ENCODE results near the gene GTPBP3. TPM values are rescaled to one million over a fixed set of nuclear protein-coding genes. Genes with fewer than 3 reads are reported as not detected.

GTPBP3 gene
- total RNA-seq, 1 experiment from 2014 or later = 10.2 TPM

DNA sequence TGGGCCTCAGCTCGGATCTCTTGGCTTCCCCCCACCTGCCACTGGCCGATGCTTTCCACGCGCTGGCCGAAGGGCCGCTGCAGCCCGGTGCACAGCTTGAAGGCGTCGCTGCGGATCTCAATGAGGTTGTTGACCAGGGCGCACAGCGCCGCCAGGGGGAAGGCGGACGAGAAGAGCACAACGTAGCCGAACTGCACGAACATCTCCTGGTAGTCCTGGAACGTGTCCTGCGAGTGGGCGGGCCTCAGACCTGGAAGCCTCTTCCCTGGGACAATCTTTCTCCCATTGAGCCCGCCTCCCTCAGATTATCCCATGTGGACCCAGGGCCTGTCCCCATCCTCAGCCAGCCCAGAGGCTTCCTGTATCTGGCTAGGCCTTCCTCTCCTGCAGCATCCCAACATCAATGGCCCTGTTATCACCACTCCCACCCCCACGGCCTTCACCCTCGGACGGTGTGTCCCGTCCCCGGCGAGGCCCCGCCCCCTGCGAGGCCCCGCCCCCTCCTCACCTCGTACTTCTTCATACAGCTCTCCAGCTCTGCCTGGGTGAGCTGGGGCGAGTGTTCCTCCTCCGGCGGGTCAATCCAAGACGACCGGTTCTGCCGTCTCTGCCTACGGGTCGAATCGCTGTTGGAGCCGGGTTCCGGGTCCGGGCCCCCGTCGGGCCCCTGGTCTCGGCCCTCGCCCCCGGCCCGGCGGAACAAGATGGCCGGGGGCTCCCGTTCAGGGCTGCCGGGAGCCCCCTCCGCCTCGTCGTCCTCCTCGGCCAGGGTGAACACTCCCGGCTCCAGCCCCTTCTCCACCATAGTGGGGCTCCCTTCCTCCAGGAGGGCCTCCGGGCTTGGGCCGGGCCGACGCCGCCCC is 9.5 kb upstream of the GTPBP3 start:
- no peak for DNase-seq (ENCODE audit: low spot score)

DNA sequence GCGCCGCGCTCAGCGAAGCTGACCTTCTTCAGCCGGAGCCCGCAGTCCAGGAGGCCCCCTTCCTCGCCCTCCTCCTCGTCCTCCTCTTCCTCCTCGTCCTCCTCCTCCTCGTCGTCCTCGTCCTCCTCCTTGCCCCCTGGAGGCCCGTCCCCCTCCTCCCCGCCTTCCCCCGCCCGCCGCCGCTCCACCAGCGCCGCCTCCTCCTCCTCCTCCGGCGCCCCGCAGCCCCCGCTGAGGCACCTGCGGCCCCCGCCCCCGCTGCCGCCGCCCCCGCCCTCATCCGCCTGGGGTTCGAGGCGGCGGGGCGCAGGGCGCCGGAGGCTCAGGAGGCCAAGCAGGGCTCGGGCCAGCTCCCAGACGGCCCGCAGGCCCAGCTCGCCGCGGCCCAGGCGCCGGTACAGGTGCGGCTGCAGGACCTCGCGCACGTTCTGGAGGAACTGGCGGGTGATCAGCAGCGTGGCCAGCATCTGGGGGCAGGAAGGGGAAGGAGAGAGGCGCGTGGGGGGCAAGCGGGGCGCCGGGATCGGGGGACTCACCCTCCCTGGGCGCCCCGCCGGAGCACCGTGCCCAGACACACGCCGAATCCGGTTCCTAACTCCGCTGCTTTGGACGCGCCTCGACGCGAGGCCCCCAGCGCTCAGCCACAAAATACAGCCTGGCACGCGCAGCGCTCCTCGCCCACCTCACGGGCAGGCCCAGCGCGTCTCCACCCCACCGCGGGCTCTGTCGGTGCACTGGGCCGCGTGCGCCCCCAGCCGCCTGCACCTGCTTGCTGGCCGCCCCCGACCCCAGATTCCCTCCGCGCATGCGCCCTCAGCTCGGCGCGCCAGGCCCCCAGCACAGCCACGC is 8.6 kb upstream of the GTPBP3 start:
- DNase-seq (ENCODE audit: low spot score) = no peak

DNA sequence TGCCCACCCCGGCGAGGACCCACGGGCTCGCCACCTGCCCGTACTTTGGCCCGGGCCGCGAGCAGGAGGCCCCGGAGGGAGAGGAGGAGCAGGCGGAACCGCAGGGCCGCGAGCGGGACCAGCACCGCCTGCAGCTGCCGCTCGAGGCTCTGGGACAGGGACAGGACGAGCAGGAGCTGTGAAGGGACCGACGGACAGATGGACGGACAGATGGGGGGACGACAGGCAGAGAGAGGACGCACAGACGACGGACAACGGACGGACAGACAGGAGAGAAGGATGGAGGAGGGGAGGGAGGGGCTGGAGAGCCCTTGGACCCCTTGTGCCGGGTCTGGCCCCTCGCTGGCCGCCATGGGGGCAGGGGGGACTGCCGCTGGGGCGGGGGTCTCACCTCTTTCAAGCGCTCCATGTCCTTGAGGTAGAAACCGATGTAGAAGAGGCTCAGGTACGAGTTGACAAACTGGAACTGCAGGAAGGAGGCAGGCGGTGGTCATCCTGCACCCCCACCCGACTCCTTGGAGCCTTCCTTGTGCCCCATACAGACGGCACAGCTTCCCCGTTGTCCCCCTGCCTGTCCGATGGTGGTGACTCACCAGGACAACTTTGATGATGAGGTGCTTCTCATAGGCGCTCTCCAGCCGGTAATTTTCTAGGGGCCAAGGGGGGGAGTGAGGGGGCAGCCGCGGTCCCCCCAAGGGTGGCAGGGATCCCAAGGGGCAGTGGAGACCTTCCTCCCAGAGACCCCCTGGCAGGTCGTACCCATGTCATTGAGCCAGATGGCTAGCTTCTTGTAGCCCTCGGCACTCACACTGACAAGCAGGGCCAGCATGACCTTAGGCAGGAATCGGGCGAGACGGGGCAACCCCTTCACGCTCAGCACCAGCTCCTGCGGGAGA is 7.7 kb upstream of the GTPBP3 start:
- DNase-seq (ENCODE audit: low spot score) = no peak

DNA sequence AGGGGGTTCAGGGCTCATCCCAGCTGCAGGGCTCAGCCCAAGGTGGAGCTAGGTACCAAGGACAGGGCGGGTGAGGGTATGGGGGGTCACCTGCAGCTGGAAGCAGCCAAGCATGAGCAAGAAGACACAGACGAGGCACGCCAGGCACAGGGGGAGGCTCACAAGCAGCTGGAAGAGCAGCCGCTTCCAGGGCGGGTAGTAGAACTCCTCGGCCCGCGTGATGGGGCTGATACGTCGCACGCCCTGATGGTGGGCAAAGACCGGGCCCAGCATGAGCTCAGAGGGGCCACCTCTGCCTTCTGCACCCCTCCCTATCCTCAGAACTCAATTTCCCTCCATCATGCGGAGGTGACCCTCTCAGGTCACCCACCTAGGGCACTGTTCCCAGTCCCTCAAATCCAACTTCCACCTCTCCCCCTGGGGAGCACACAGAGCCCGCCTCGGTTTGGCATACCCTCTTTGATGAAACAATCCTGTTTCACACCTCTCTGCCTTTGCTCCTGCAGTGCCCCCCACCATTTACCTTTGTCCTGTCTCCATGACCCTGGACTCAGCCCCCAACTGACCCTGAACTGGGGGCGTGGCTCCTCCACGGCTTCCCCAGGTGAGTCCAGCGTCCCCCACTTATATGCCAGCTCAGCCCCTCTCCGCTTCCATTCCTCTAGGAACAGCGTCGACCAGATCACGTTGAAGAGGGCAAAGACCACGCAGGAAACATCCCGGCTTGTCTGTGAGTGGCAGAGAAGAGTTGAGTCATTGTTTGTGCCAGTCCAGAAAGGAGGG is 6.9 kb upstream of the GTPBP3 start:
- no peak for DNase-seq (ENCODE audit: low spot score)

DNA sequence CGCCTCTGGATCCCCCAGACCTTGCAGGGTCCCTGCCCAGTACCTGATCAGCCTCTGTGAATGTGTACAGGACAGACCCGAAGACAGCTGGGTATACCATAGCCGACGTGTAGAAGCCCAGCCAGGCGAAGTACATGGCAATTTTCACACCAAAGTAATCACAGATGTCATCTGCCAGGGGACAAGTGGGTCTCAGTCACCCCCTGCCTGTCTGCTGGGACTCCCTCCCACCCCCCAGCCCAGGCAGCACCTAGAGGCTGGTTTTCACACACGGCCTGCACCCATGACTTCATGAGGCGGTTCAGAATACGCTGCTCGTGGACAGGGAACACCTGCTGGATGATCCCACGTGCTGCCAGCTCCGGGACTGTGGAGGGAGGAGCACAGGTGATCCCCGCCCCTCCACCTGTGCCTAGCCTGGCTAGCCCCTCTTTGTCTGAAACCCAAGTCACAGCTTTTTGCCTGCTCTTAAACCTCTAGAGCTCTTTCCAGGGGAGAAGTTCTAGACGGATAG is 6.3 kb upstream of the GTPBP3 start:
- no peak for DNase-seq (ENCODE audit: low spot score)

DNA sequence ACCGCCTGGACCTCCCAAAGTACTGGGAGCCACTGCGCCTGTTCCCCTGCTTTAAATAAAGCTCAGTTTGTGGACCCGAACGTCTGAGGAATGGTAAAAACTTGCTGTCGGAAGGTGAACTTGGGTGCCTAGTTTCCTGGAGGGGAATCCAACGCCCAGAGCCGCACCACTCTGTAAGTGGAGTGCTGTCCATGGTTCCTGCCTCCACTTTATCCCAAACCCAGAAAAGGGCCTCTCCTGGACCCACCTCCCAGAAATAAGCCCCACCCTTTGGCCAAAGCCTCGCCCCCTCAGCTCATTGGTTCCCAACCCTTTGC is 5.0 kb upstream of the GTPBP3 start:
- no peak for DNase-seq (ENCODE audit: low spot score)

DNA sequence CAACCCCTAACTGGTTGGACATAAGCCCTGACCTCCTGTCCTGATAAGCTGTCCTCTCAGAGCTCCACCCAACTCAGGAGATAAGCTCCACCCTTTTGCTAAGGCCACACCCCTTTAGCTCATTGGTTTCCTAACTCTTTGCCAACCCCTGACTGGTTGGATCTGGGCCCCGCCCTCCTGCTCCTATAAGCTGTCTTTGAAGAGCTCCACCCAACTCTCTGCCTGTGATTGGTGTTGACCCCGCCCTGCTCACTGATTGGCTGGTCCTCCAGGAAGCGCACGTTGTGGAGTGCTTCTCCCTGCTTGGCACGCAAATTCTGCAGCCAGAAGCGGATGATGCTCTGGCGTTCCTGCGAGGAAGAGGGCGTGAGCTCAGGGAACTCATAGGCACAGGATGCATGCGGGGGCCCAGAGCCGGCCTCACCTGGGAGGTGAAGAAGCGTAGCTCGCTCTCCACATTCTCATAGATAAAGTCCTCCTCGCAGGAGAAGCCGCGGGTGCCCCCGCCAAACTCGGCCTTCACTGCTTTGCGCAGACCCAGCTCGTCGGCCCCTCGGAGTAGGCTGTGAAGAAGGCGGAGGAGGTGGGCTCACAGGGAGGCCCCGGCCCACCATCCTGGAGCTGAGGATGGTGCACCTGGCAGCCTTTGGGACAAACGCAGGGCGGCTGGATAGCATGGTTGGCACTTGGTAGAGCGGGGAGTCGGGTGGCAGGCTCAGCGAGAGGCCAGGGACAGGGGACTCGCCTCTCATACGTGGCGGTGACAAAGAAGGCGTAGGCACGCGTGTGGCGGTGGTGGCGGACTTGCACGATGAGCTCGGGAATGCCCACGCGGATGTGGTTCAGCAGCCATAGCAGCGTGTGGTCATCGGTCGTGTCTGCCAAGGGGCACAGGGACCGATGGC is 4.4 kb upstream of the GTPBP3 start:
- DNase-seq (ENCODE audit: low spot score) = peak; percentile 65

DNA sequence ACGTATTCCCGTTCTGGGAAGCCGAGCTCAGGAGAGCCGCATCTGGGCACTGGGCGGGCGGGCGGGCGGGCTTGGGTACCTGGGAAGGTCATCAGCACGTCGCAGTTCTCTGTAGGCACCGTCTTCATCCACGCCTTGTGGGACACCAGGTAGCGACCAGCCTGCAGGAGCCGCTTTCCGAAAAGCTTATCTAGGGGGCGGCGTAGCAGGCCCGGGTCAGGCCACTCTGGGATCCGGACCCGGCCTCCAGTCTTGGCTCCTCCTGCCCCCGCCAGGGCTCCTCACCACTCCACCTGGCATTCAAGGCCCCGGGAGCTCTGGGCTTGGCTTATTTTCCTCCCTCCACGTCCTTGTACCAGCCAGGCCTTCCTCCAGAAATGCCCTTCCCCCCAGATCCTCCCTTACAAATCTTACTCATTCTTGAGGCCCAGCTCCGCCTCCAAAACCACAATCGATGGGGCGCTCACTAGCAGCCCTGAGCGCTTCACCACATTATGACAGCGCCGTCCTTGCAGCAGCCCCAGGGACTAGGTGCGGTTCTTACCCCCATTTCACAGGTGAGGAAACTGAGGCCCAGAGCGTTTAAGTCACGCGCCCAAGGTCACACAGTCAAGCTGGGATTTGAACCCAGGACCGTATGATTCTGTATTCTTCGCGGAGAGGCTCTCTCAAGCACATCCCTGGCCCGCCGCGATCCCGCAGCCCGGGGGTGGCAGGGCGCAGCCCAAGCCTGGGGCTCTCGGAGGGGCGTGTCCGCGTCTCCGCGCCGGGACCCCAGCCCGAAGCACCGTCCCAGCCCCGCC is 3.5 kb upstream of the GTPBP3 start:
- peak; percentile 88 for DNase-seq (ENCODE audit: low spot score)

DNA sequence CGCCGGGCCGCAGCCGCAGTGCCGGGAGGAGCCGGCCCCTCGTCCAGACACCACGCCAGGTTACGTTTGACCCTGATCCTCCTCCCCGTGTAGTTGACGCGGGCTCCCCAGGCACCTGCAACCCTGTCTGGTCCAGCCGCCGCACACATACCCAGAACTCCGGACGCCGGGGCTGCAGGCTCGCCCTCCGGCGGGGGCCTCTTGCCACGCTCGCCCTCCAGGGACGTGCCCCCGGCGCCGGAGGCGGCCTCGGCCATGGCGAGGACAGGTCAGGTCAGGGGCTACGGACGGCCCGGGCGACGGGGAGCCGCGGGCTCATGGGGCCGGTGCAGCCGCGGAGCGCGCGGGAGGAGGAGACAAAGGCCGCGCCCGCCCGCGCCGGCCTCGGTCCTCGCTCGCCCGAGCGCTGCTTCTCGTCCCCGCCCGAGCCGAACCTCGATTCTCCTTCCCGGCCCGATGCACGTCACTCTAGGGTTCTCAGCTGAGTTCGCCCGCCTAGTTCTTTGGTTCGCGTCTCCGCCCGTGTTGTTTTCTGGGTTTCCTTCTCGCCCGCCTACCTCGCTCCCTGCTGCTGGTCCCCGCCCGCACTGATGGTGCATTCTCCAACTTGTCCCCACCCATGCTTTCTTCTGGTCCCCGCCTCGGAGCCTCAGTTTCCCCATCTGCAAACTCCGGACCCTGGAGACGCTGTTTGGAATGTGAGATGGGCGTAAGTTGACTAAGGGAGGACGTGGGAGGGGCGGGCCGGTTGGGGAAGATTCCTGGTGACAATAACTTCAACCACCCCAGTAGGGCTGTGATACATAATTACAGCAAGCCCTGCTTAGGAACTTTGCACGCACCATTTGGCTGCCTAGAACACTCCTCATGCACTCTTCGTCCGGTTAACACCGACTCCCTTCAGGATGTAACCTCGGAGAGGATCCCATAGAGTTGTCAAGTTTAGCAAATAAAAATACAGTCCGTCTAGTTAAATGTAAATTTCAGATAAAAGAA is 2.6 kb upstream of the GTPBP3 start, which contains the start of gene ANO8:
TSS of gene ANO8 (minus strand) at position 442 of the 996 bp plus-strand sequence. CDS start at position 257, 185 bp downstream.
- peak; percentile 96 for DNase-seq (ENCODE audit: low spot score)

DNA sequence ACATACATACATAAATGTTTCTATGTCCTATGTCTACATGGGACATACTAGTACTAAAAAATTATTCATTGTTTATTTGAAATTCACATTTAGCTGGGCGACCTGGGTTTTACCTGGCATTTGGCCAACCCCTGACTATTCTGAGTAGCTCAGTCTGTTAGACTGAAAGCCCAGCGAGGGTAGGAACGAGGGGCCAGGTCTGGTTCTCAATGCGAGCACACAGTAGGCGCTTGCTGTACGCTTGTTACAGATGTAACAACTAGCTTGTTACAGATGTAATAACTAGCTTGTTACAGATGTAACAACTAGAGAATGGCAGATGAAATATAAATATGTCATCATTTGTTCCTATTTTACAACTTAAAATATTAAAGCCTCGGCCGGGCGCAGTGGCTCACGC is 1.8 kb upstream of the GTPBP3 start:
- no peak for DNase-seq (ENCODE audit: low spot score)

DNA sequence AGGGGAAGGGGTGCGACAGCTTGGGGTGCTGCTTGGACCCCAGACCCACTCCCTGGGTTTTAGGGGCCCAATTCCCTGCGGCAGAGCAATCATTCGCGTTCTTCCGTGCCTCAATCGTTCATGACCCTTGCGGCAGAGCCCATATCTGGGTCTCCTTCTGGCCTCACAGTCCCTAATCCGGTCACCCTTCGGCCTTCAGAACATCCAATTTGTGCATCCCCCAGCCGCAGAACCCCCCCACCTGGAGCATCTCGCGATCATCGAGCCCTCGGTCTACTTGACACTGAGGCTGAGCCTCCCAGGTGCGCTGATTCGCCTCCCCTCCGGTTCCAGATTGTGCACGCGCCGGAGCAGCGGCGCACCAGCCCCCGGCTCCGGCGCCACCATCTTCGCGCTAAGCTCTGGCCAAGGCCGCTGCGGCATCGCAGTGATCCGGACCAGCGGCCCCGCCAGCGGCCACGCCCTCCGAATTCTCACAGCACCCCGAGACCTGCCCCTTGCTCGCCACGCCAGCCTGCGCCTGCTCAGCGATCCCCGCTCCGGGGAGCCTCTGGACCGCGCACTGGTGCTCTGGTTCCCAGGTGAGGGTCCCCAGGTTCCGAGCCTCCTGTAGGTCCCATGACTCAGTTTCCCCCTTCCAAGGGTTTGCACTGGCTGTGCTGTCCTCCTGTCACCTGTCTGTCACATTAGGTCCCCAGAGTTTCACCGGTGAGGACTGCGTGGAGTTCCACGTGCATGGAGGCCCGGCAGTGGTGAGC is 501 bp downstream of the GTPBP3 start:
- no peak for DNase-seq (ENCODE audit: low spot score)

DNA sequence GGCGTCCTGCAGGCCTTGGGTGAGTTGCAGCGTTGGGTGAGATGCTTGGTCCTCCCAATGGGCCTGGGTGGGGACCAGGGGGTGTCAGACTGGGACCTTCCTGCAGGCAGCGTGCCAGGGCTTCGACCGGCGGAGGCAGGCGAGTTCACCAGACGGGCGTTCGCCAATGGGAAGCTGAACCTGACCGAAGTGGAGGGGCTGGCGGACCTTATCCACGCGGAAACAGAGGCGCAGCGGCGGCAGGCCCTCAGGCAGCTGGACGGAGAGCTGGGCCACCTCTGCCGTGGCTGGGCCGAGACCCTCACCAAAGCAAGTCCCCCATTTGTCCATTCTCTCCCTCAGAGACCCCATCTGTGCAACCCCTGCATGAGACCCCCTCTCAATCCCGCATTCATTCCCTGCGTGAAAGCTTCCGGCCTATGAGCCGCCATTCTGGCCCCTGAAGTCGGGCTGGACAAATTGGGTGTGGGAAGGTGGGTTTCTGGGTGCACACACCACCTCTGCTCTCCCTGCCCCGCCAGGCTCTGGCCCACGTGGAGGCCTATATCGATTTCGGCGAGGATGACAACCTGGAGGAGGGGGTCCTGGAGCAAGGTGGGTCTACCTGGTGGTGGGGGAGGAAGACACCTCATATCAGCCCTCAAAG is 1.2 kb downstream of the GTPBP3 start:
- no peak for DNase-seq (ENCODE audit: low spot score)

DNA sequence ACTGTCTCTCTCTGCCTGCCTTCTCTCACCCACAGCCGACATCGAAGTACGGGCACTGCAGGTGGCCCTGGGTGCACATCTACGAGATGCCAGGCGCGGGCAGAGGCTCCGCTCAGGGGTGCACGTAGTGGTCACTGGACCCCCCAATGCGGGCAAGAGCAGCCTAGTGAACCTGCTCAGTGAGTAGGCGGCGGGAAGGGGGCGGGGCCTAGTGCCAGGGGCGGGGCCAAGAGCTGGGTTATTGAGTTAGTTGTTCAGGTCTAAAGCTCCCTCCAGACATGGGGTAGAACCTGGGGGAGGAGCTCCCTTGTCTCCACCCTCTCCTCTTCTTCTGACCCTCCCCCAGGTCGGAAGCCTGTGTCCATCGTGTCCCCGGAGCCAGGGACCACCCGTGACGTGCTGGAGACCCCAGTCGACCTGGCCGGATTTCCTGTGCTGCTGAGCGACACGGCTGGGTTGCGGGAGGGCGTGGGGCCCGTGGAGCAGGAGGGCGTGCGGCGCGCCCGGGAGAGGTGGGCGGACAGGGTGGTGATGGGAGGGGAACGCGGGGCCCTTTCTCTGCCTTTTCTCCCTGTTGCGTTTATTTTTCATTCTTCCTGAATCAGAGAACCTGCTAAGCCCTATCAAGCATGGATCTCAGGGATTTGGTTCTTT is 1.9 kb downstream of the GTPBP3 start:
- DNase-seq (ENCODE audit: low spot score) = no peak

DNA sequence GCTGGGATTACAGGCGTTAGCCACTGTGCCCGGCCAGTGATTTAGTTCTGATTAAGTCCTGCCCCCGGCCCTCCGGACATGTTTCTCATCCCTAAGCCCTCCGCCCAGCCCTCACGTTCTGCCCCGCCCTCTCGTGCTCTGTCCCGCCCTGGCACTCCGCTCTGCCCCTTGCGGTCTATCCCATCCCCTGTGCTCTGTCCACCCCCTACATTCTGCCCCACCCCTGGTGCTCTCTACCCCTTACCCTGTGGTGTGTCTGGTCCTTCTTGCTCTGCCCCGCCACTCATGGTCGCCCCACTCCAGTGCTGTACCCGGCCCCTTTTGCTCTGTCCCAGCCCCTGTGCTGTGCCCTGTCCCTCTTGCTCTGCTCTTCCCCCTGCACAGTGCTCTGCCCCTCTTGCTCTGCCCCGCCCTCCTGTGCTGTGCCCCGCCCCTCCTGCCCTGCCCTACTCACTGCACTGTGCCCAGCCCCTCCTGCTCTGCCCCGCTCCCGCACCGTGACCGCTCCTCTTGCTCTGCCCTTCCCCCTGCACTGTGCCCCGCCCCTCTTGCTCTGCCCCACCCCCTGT is 3.0 kb downstream of the GTPBP3 start:
- no peak for DNase-seq (ENCODE audit: low spot score)

DNA sequence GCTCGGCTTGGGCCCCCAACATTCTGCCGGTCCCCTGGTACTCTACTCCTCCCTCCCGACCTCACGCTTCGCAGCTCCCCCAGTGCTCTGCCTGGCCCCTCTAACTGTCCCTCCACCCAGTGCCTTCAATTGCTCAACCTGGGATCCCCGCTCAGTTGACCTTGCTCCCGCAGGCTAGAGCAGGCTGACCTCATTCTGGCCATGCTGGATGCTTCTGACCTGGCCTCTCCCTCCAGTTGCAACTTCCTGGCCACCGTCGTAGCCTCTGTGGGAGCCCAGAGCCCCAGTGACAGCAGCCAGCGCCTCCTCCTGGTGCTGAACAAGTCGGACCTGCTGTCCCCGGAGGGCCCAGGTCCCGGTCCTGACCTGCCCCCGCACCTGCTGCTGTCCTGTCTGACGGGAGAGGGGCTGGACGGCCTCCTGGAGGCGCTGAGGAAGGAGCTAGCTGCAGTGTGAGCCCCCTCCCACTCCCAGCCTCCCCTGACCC is 3.6 kb downstream of the GTPBP3 start:
- no peak for DNase-seq (ENCODE audit: low spot score)
